ENCODE data around the gene SBF2.

GRCh38 chr11:10150800-10151199 lies 143.2 kb downstream of the SBF2 start:
- TF ChIP-seq, protein P1, sequence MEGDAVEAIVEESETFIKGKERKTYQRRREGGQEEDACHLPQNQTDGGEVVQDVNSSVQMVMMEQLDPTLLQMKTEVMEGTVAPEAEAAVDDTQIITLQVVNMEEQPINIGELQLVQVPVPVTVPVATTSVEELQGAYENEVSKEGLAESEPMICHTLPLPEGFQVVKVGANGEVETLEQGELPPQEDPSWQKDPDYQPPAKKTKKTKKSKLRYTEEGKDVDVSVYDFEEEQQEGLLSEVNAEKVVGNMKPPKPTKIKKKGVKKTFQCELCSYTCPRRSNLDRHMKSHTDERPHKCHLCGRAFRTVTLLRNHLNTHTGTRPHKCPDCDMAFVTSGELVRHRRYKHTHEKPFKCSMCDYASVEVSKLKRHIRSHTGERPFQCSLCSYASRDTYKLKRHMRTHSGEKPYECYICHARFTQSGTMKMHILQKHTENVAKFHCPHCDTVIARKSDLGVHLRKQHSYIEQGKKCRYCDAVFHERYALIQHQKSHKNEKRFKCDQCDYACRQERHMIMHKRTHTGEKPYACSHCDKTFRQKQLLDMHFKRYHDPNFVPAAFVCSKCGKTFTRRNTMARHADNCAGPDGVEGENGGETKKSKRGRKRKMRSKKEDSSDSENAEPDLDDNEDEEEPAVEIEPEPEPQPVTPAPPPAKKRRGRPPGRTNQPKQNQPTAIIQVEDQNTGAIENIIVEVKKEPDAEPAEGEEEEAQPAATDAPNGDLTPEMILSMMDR (IDR thresholded peaks at IDR 0.05; ENCODE audit: low read length): no peak
- no peak for TF ChIP-seq EZH2 (optimal IDR thresholded peaks at IDR 0.05; ENCODE audit: low read depth, low read length)
